ENCODE results near the gene DGKD. TPM values are rescaled to one million over a fixed set of nuclear protein-coding genes. Genes with fewer than 3 reads are reported as not detected.

Gene DGKD
- total and polyA plus RNA-seq, 10 of the 15 experiments (the other 5 are each of a cell fraction or from before 2014, with no cell fraction given): 2.7 to 81.9 (median 27.0) TPM

GRCh38 chr2:233489143-233489542 lies 134.8 kb downstream of the DGKD start:
- Histone ChIP-seq H3K9me3 (replicated peaks; ENCODE audit: control insufficient read depth, insufficient read depth, low read length) (no peaks in the 10 kb centered on the region), H3K27ac (ENCODE audit: control insufficient read depth, insufficient read depth) (no peak overlapping the region), H3K36me3 (ENCODE audit: control insufficient read depth in 2 of 2, insufficient read depth in 2 of 2, low read length in 1 of 2) (peaks cover 0 to 11% of the 10 kb centered on the region in 2 experiments; a peak in 2 of 4 replicates), H3K4me3 (no peak overlapping the region), H3K9ac (ENCODE audit: control insufficient read depth, insufficient read depth, low read length) (no peak overlapping the region), H2AFZ (ENCODE audit: control insufficient read depth, low read depth, low read length) (no peak overlapping the region), H3K4me1 (ENCODE audit: control insufficient read depth, insufficient read depth, low read length) (no peaks in the 10 kb centered on the region), H3K27me3 (replicated peaks in 1 of 2; ENCODE audit: control insufficient read depth in 2 of 2, insufficient read depth in 2 of 2, low read length in 1 of 2) (no peaks in the 10 kb centered on the region), H3K4me2 (ENCODE audit: control insufficient read depth, insufficient read depth) (no peak overlapping the region), H4K20me1 (ENCODE audit: control insufficient read depth, insufficient read depth) (no peaks in the 10 kb centered on the region), H3K79me2 (ENCODE audit: control insufficient read depth, insufficient read depth, low read length) (no peaks in the 10 kb centered on the region)
- no peak for FAIRE-seq
- ATAC-seq: no peak
- DNase-seq (ENCODE audit: low read depth, low spot score): no peak
- 92% methylated on average over 10 of the region's 10 CpGs for WGBS (ENCODE audit: insufficient coverage, insufficient replicate concordance, low lambda C conversion rate, missing lambda C conversion rate)
- ChIA-PET SMC1A (ENCODE audit: uncharacterized antibody, unreplicated experiment) (no interaction called here), CTCF (no interaction called here), POLR2A (no interaction called here), RAD21 (ENCODE audit: unreplicated experiment) (no interaction called here)
- in situ Hi-C loops (cut with MboI) (no loop called here), intact Hi-C loops (cut with micrococcal nuclease; ENCODE audit: unreplicated experiment) (loop anchor here (10.0 kb wide), 1 partner anchor 226 kb away; the partner anchor contains the start of genes UGT1A4 and UGT1A5)
- TF ChIP-seq TAF1 (IDR thresholded peaks at IDR 0.05; ENCODE audit: borderline replicate concordance, low read depth, low read length) (no peak), SP1 (IDR thresholded peaks at IDR 0.05; ENCODE audit: low read depth, low read length) (no peak), BCL3 (IDR thresholded peaks at IDR 0.05; ENCODE audit: borderline replicate concordance, insufficient read depth, low read depth, low read length, poor library complexity, severe bottlenecking) (no peak), E2F4 (IDR thresholded peaks at IDR 0.05; ENCODE audit: low read depth, low read length) (no peak), PRDM15 (CRISPR knock-in tag; IDR thresholded peaks at IDR 0.05) (no peak), REST (IDR thresholded peaks at IDR 0.05; ENCODE audit: low read depth, low read length) (no peak), SMARCA5 (IDR thresholded peaks at IDR 0.05) (no peak), BACH1 (IDR thresholded peaks at IDR 0.05; ENCODE audit: borderline replicate concordance) (no peak)
- no TSS peak for BruUV-seq (replicated peaks)
